ENCODE data around the gene RAD18.

RAD18 gene

DNA sequence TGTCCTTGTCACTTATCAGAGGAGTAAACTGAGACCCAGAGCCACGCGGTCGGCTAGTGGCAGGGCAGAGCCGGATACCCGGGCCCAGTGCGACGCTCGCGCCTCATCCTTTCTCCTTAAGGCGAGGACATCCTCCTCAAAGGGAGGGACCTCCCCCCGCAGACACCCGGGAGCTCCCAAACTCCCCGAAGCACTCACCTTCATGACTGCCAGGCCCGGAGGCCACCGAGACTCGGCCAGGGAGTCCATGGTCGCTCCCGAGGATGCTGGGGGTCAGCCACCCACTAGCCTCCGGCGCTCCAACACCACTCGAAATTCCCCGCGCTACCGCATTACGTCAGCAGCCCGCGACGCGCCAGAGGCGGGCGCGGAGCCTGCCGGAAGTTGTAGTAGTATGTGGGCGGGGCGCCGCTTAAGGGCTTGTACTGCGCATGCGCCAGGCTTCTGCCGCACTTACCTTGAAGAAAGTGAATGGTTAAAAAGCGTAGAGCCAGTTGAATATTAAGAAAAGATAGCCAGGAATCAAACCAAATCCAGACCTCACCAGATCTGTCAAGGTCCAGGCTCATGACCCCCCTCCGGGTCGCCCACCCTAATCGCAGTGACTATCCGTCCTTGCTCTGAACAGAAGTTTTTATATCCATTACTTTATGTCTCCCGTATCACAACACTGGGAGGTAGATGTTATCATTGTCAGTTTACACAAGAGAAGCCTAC, at the start of gene RAD18 (continued):
- TF ChIP-seq ZNF211 (tag by site-specific recombination; IDR thresholded peaks at IDR 0.05; ENCODE audit: low read depth) (no peak), MYNN (tag by site-specific recombination; IDR thresholded peaks at IDR 0.05; ENCODE audit: borderline replicate concordance) (no peak), ZNF366 (tag by site-specific recombination; conservative IDR thresholded peaks at IDR 0.05) (no peak), ZNF266 (tag by site-specific recombination; IDR thresholded peaks at IDR 0.05; ENCODE audit: low read depth) (no peak), KLF16 (tag by site-specific recombination; IDR thresholded peaks at IDR 0.05) (peak; percentile 72), REPIN1 (tag by site-specific recombination; IDR thresholded peaks at IDR 0.05; ENCODE audit: low read depth) (no peak), KLF10 (tag by site-specific recombination; IDR thresholded peaks at IDR 0.05) (0 out of 2 replicates have a peak, but pooled peaks have one; percentile 45), ZNF423 (tag by site-specific recombination; IDR thresholded peaks at IDR 0.05) (no peak), ZNF776 (tag by site-specific recombination; IDR thresholded peaks at IDR 0.05; ENCODE audit: borderline replicate concordance) (no peak), ZNF843 (tag by site-specific recombination; IDR thresholded peaks at IDR 0.05) (0 out of 2 replicates have a peak, but pooled peaks have one; percentile 38), RBAK (tag by site-specific recombination; IDR thresholded peaks at IDR 0.05) (no peak), ZNF610 (tag by site-specific recombination; IDR thresholded peaks at IDR 0.05; ENCODE audit: borderline replicate concordance) (peak; percentile 83), ZNF221 (tag by site-specific recombination; IDR thresholded peaks at IDR 0.05; ENCODE audit: borderline replicate concordance) (no peak), ZNF544 (tag by site-specific recombination; IDR thresholded peaks at IDR 0.05) (no peak), ZNF48 (tag by site-specific recombination; IDR thresholded peaks at IDR 0.05) (no peak)
- TF ChIP-seq, protein P1, sequence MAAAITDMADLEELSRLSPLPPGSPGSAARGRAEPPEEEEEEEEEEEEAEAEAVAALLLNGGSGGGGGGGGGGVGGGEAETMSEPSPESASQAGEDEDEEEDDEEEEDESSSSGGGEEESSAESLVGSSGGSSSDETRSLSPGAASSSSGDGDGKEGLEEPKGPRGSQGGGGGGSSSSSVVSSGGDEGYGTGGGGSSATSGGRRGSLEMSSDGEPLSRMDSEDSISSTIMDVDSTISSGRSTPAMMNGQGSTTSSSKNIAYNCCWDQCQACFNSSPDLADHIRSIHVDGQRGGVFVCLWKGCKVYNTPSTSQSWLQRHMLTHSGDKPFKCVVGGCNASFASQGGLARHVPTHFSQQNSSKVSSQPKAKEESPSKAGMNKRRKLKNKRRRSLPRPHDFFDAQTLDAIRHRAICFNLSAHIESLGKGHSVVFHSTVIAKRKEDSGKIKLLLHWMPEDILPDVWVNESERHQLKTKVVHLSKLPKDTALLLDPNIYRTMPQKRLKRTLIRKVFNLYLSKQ (tag by site-specific recombination; IDR thresholded peaks at IDR 0.05; ENCODE audit: borderline replicate concordance), result no peak
- TF ChIP-seq, protein P2, sequence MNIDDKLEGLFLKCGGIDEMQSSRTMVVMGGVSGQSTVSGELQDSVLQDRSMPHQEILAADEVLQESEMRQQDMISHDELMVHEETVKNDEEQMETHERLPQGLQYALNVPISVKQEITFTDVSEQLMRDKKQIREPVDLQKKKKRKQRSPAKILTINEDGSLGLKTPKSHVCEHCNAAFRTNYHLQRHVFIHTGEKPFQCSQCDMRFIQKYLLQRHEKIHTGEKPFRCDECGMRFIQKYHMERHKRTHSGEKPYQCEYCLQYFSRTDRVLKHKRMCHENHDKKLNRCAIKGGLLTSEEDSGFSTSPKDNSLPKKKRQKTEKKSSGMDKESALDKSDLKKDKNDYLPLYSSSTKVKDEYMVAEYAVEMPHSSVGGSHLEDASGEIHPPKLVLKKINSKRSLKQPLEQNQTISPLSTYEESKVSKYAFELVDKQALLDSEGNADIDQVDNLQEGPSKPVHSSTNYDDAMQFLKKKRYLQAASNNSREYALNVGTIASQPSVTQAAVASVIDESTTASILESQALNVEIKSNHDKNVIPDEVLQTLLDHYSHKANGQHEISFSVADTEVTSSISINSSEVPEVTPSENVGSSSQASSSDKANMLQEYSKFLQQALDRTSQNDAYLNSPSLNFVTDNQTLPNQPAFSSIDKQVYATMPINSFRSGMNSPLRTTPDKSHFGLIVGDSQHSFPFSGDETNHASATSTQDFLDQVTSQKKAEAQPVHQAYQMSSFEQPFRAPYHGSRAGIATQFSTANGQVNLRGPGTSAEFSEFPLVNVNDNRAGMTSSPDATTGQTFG (tag by site-specific recombination; IDR thresholded peaks at IDR 0.05; ENCODE audit: borderline replicate concordance), result no peak
- TF ChIP-seq, protein P3, sequence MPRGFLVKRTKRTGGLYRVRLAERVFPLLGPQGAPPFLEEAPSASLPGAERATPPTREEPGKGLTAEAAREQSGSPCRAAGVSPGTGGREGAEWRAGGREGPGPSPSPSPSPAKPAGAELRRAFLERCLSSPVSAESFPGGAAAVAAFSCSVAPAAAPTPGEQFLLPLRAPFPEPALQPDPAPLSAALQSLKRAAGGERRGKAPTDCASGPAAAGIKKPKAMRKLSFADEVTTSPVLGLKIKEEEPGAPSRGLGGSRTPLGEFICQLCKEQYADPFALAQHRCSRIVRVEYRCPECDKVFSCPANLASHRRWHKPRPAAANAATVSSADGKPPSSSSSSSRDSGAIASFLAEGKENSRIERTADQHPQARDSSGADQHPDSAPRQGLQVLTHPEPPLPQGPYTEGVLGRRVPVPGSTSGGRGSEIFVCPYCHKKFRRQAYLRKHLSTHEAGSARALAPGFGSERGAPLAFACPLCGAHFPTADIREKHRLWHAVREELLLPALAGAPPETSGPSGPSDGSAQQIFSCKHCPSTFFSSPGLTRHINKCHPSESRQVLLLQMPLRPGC (tag by site-specific recombination; IDR thresholded peaks at IDR 0.05), result peak; percentile 90
- TF ChIP-seq, protein P4, sequence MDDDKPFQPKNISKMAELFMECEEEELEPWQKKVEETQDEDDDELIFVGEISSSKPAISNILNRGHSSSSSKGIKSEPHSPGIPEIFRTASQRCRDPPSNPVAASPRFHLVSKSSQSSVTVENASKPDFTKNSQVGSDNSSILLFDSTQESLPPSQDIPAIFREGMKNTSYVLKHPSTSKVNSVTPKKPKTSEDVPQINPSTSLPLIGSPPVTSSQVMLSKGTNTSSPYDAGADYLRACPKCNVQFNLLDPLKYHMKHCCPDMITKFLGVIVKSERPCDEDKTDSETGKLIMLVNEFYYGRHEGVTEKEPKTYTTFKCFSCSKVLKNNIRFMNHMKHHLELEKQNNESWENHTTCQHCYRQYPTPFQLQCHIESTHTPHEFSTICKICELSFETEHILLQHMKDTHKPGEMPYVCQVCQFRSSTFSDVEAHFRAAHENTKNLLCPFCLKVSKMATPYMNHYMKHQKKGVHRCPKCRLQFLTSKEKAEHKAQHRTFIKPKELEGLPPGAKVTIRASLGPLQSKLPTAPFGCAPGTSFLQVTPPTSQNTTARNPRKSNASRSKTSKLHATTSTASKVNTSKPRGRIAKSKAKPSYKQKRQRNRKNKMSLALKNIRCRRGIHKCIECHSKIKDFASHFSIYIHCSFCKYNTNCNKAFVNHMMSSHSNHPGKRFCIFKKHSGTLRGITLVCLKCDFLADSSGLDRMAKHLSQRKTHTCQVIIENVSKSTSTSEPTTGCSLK (tag by site-specific recombination; IDR thresholded peaks at IDR 0.05), result no peak
- TF ChIP-seq, protein P5, sequence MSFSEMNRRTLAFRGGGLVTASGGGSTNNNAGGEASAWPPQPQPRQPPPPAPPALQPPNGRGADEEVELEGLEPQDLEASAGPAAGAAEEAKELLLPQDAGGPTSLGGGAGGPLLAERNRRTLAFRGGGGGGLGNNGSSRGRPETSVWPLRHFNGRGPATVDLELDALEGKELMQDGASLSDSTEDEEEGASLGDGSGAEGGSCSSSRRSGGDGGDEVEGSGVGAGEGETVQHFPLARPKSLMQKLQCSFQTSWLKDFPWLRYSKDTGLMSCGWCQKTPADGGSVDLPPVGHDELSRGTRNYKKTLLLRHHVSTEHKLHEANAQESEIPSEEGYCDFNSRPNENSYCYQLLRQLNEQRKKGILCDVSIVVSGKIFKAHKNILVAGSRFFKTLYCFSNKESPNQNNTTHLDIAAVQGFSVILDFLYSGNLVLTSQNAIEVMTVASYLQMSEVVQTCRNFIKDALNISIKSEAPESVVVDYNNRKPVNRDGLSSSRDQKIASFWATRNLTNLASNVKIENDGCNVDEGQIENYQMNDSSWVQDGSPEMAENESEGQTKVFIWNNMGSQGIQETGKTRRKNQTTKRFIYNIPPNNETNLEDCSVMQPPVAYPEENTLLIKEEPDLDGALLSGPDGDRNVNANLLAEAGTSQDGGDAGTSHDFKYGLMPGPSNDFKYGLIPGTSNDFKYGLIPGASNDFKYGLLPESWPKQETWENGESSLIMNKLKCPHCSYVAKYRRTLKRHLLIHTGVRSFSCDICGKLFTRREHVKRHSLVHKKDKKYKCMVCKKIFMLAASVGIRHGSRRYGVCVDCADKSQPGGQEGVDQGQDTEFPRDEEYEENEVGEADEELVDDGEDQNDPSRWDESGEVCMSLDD (tag by site-specific recombination; IDR thresholded peaks at IDR 0.05), result no peak; the same call in 1 of the 2 replicates
